ENCODE data around the gene WDR26. TPM values are rescaled to one million over a fixed set of nuclear protein-coding genes. Genes with fewer than 3 reads are reported as not detected.

The WDR26 gene
- total RNA-seq, 1 donor from 2014 or later: 105 TPM

GRCh38 chr1:224432672-224433040, 1.9 kb downstream of the WDR26 start:
- H2AFZ ChIP-seq (ENCODE audit: low read depth, low read length): no peak overlapping the region
- Mint-ChIP-seq H3K4me1 (ENCODE audit: low read depth, unreplicated experiment) (peaks cover 18% of the 10 kb centered on the region), H3K27ac (ENCODE audit: unreplicated experiment) (peak overlapping the region; percentile 4), H3K9me3 (ENCODE audit: unreplicated experiment) (no peaks in the 10 kb centered on the region), H3K27me3 (ENCODE audit: low read depth, unreplicated experiment) (no peaks in the 10 kb centered on the region), H3K36me3 (ENCODE audit: low read depth, unreplicated experiment) (peaks cover 3% of the 10 kb centered on the region), H3K4me3 (ENCODE audit: unreplicated experiment) (peak overlapping the region; percentile 95)
- TF ChIP-seq EZH2 (IDR thresholded peaks at IDR 0.05; ENCODE audit: insufficient read depth, low read length) (no peak), CTCF (IDR thresholded peaks at IDR 0.05; ENCODE audit: insufficient read depth, low read depth, low read length) (no peak)
- H3K36me3 ChIP-seq (ENCODE audit: insufficient read depth, low read length): peaks cover 4% of the 10 kb centered on the region
- FAIRE-seq: no peak
- H3K9ac ChIP-seq (ENCODE audit: low read length): peak overlapping the region; percentile 76
- H3K27ac ChIP-seq (ENCODE audit: low read depth, low read length): peak overlapping the region; percentile 78
- peaks cover 32% of the 10 kb centered on the region for H4K20me1 ChIP-seq (ENCODE audit: insufficient read depth, low read length)
- H3K4me3 ChIP-seq (ENCODE audit: insufficient read depth, low read depth, low read length): peak overlapping the region; percentile 66
- no peaks in the 10 kb centered on the region for H3K9me3 ChIP-seq (ENCODE audit: insufficient read depth, low read depth, low read length)
- peak overlapping the region; percentile 90 for H3K4me2 ChIP-seq (ENCODE audit: low read length)
- peaks cover 40% of the 10 kb centered on the region for H3K4me1 ChIP-seq (ENCODE audit: insufficient read depth, low read length)
- H3K27me3 ChIP-seq (ENCODE audit: insufficient read depth, low read length): no peaks in the 10 kb centered on the region
- no peak for DNase-seq (ENCODE audit: low read depth)
- H3K79me2 ChIP-seq (ENCODE audit: insufficient read depth, low read length): peaks cover 84% of the 10 kb centered on the region

GRCh38 chr1:224432146-224432545, 2.5 kb downstream of the WDR26 start:
- FAIRE-seq: no peak
- Mint-ChIP-seq H3K4me1 (ENCODE audit: low read depth, unreplicated experiment) (peaks cover 20% of the 10 kb centered on the region), H3K27ac (ENCODE audit: unreplicated experiment) (no peak overlapping the region), H3K9me3 (ENCODE audit: unreplicated experiment) (no peaks in the 10 kb centered on the region), H3K36me3 (ENCODE audit: low read depth, unreplicated experiment) (peaks cover 5% of the 10 kb centered on the region), H3K4me3 (ENCODE audit: unreplicated experiment) (peak overlapping the region; percentile 95), H3K27me3 (ENCODE audit: low read depth, unreplicated experiment) (no peaks in the 10 kb centered on the region)
- Histone ChIP-seq H3K4me1 (ENCODE audit: insufficient read depth, low read length) (peaks cover 42% of the 10 kb centered on the region), H3K9ac (ENCODE audit: low read length) (peak overlapping the region; percentile 76), H2AFZ (ENCODE audit: low read depth, low read length) (no peak overlapping the region), H3K27me3 (ENCODE audit: insufficient read depth, low read length) (no peaks in the 10 kb centered on the region), H3K36me3 (ENCODE audit: insufficient read depth, low read length) (peaks cover 4% of the 10 kb centered on the region), H3K27ac (ENCODE audit: low read depth, low read length) (peak overlapping the region; percentile 8), H3K4me3 (ENCODE audit: insufficient read depth, low read depth, low read length) (peak overlapping the region; percentile 66), H3K79me2 (ENCODE audit: insufficient read depth, low read length) (peaks cover 84% of the 10 kb centered on the region), H3K9me3 (ENCODE audit: insufficient read depth, low read depth, low read length) (no peaks in the 10 kb centered on the region), H4K20me1 (ENCODE audit: insufficient read depth, low read length) (peaks cover 32% of the 10 kb centered on the region), H3K4me2 (ENCODE audit: low read length) (peak overlapping the region; percentile 90)
- DNase-seq (ENCODE audit: low read depth): no peak
- no peak for TF ChIP-seq EZH2 (IDR thresholded peaks at IDR 0.05; ENCODE audit: insufficient read depth, low read length)
- no peak for TF ChIP-seq CTCF (IDR thresholded peaks at IDR 0.05; ENCODE audit: insufficient read depth, low read depth, low read length)

- TF ChIP-seq CTCF (IDR thresholded peaks at IDR 0.05; ENCODE audit: insufficient read depth, low read depth, low read length) (no peak), EZH2 (IDR thresholded peaks at IDR 0.05; ENCODE audit: insufficient read depth, low read length) (no peak)
- Mint-ChIP-seq H3K27ac (ENCODE audit: unreplicated experiment) (no peak overlapping the region), H3K4me3 (ENCODE audit: unreplicated experiment) (peak overlapping the region; percentile 95), H3K27me3 (ENCODE audit: low read depth, unreplicated experiment) (no peaks in the 10 kb centered on the region), H3K9me3 (ENCODE audit: unreplicated experiment) (no peaks in the 10 kb centered on the region), H3K36me3 (ENCODE audit: low read depth, unreplicated experiment) (peaks cover 5% of the 10 kb centered on the region), H3K4me1 (ENCODE audit: low read depth, unreplicated experiment) (peaks cover 20% of the 10 kb centered on the region)
- Histone ChIP-seq H3K4me1 (ENCODE audit: insufficient read depth, low read length) (peaks cover 42% of the 10 kb centered on the region), H3K4me2 (ENCODE audit: low read length) (peak overlapping the region; percentile 90), H3K79me2 (ENCODE audit: insufficient read depth, low read length) (peaks cover 82% of the 10 kb centered on the region), H3K27ac (ENCODE audit: low read depth, low read length) (peak overlapping the region; percentile 82), H3K36me3 (ENCODE audit: insufficient read depth, low read length) (peaks cover 4% of the 10 kb centered on the region), H3K27me3 (ENCODE audit: insufficient read depth, low read length) (no peaks in the 10 kb centered on the region), H4K20me1 (ENCODE audit: insufficient read depth, low read length) (peaks cover 32% of the 10 kb centered on the region), H3K9ac (ENCODE audit: low read length) (peak overlapping the region; percentile 76), H2AFZ (ENCODE audit: low read depth, low read length) (no peak overlapping the region), H3K9me3 (ENCODE audit: insufficient read depth, low read depth, low read length) (no peaks in the 10 kb centered on the region), H3K4me3 (ENCODE audit: insufficient read depth, low read depth, low read length) (peak overlapping the region; percentile 66)
- DNase-seq (ENCODE audit: low read depth) (no peak), FAIRE-seq (no peak)
Observed at GRCh38 chr1:224431726-224432125, 2.9 kb downstream of the WDR26 start.
